Measurements from ENCODE around the gene ZFR2. TPM values are rescaled to one million over a fixed set of nuclear protein-coding genes. Genes with fewer than 3 reads are reported as not detected.
"Not testable (repeated sequence)": the region's sequence is repeated elsewhere in the genome, so short reads cannot be mapped to it uniquely, and the experiment has no call there.

ZFR2 gene
- total RNA-seq, result 0.17 TPM in 1 of 2 replicates, not detected in the other

GRCh38 chr19:3868770-3869456 lies at the start of gene ZFR2:
Gene ZFR2, minus strand, starts transcription at chr19:3869038. Its CDS starts 21 bp downstream, at chr19:3869017.
- no peak for DNase-seq

GRCh38 chr19:3916033-3916432 lies 47.2 kb upstream of the ZFR2 start:
- no peak for DNase-seq

GRCh38 chr19:3914199-3914598 lies 45.4 kb upstream of the ZFR2 start:
- DNase-seq, result no peak

GRCh38 chr19:3910105-3910504 lies 41.3 kb upstream of the ZFR2 start:
- DNase-seq, result no peak

DNA sequence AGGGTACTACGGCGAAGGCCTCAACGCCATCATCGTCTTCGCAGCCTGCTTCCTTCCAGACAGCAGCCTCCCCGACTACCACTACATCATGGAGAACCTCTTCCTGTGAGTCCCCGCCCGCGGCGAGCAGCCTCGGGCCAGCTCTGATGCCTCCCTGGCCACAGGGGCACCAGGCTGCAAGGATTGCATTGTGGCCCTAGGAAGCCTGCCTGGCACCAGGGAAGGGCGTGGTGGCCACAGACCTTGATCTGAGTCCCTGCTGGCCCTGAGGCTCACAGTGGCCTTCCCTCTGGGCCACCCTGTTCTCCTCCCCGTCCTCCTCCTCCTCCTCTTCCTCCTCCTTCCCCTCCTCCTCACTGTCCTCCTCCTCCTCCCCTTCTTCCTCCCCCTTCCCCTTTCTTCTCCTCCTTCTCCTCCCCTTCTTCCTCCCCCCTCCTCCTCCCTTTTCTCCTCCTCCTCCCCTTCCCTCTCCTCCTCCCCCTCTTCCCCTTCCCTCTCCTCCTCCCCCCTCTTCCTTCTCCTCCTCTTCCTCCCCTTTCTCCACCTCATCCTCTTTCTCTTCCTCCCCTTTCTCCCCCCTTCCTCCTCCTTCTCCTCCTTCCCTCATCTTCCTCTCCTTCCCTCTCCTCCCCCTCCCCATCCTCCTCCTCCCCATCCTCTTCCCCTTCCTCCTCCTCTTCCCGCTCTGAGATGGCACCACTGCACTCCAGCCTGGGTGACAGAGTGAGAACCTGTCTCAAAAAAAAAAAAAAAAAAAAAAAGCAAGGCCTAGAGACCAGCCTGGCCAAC lies 39.6 kb upstream of the ZFR2 start:
- no peak for DNase-seq

- DNase-seq, result no peak
Measured at GRCh38 chr19:3907626-3908265, 38.9 kb upstream of the ZFR2 start.

GRCh38 chr19:3904233-3904632 lies 35.4 kb upstream of the ZFR2 start:
- DNase-seq, result no peak

DNA sequence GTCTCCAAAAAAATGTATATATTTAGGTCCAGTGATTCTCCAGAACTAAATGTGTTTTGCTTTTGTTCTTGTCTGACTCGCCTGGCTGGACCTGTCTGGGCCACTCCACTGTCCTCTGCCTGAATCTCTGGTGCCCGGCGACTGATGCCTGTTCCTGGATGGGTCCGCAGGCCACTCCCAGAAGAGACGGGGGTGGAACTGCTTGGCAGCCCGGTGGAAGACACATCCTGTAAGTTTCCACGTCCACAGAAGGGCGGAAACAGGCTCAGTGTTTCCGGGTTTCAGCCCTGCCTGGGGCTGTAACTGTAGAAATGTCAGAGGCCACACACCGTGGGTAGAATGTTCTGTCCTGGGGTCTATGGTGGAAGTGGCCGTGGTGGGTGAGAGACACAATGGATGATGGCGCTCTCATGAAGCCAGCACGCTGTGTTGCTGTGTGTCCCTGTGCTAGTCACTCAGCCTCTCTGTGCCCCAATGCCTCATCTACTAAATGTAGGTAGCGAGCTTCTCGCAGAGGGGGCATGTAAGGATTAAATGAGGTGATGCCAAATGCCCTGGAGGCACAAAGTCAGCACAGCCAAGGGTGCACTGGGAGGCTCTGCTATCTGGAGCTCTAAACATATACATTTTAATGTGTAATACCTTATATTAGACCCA lies 33.6 kb upstream of the ZFR2 start:
- no peak for DNase-seq

GRCh38 chr19:3899531-3900294 lies 30.9 kb upstream of the ZFR2 start:
- DNase-seq, result no peak

DNA sequence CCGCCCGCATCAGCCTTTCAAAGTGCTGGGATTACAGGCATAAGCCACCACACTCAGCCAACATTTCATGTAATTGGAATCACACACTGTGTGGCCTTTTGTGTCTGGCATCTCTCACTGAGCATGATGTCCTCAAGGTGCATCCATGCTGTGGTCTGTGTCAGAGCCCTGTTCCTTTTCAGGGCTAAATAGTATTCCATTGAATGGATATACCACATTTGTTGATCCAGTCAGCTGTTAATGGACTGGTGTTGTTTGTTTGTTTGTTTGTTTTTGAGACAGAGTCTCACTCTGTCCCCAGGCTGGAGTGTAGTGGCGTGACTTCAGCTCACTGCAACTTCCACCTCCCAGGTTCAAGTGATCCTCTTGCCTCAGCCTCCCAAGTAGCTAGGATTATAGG lies 29.6 kb upstream of the ZFR2 start:
- no peak for DNase-seq

DNA sequence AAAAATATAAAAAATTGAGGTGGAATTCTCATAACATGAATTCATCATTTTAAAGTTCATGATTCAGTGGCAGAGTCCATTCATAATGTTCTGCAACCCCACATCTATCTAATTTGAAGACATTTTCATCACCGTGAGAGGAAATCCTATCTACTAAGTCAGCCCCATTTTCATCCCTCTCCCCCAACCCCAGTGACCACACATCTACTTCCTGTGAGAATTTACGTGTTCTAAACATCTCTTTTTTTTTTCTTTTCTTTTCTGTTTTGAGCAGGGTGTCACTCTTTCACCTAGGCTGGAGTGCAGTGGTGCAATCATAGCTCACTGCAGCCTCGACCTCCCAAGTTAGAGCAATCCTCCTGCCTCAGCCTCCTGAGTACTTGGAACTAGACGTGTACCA lies 29.1 kb upstream of the ZFR2 start:
- DNase-seq, result no peak

DNA sequence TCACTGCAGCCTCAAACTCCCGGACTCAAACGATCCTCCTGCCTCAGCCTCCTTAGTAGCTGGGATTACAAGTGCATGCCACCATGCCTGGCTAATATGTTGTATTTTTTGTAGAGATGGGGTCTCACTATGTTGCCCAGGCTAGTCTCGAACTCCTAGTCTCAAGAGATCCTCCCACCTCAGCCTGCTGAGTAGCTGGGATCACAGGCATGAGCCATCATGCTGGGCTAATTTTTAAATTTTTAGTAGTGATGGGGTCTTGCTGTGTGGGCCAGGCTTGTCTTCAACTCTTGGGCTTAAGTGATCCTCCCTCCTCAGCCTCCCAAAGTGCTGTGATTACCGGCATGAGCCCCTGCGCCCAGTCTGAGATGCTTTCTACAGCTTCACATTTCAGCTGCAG lies 26.9 kb upstream of the ZFR2 start:
- DNase-seq, result no peak

GRCh38 chr19:3894959-3895358 lies 26.1 kb upstream of the ZFR2 start:
- not testable (repeated sequence) for DNase-seq

- no peak for DNase-seq
Measured at GRCh38 chr19:3893509-3894179, 24.8 kb upstream of the ZFR2 start.

GRCh38 chr19:3890591-3890990 lies 21.8 kb upstream of the ZFR2 start:
- no peak for DNase-seq

DNA sequence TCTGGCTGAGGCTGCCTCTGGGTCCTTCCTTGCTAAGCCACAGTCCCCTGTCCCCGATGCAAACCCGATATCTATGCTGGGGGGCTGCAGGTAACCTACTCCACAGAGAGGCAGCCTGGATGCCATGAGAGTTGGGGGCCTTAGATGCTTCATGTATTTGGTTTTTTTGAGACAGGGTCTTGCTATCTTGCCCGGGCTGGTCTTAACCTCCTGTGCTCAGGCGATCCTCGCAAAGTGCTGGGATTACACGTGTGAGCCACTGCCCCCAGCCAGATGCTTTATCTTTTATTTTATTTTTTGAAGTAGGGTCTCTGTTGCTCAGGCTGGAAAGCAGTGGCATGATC lies 13.2 kb upstream of the ZFR2 start:
- no peak for DNase-seq

DNA sequence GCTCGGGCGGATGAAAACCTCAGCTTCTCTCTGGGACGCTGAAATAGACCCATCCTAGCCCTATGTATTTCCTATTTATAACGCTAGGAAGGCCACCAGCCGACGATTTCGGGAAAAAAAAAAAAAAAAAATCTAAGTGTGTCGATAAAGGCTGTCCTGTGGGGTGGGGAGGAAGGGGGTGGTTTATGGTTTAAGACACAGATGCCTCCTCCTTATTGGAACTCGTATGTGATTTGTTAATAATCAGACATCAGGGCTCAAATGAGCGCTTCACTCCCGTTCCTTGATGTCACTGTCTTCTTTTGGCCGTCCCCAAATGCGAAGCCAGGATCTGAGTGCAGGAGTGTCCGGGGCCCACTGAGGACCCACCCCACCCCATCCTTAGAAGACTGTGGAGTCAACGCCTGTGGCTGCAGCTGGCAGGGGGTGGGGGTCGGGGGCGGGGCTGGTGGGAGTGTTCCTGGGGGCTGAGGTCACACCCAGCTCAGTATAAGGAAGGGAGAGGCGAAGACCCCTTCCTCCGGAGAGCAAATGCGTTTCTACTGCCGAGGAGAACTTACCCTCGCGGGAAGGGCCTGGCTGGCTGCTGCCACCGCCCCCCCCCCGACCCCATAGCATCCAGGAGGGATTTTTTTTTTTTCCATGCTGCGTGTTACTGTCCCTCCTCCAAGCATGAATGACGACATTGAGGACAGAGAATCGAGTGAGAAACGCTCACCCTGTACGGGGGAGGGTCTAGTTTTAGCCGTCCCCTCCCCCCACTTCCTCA lies 12.6 kb upstream of the ZFR2 start:
- DNase-seq, result no peak

DNA sequence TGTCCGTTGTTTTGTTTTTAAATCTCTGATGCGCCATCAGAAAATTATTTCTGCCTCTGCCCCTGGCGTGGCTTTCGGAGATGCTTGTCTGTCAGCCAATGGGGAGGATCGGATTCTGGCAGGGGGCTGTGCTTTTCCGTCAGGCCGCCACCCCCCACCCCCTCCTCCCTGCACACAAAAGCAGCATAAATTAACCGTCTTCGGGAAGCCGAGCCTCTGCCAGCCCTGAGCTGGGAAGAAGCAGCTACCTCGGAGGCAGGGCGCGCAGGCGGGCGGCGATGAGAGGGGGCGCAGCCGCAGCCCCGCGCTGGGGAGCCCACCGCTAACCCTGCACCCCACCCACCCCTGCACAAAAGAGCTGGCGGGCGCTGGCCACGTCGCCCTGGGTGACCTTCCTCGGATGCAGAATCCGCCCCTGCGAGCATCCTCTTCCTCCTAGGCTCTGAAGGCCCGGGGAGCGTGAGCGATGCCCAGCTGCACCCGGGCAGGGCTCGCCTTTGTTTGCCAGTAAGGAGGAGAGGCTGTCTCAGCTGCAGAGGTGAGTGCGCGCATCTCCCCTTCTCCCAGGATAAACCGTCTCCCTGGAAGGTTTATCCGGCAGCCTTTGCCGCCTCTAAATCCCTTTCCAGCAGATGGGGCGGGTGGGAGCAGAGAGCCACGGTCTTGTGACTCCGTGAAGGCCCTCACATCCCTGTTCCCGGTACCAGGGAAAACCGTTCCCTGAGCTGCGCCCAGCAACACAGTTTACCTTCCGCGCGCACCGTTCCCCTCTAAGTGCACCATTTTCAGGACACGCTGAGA lies 11.8 kb upstream of the ZFR2 start, which contains the start of gene ATCAY:
TSS of gene ATCAY (plus strand) at position 215 of the 801 bp plus-strand sequence. CDS start 5,083 bp downstream, outside the sequence.
- no peak for DNase-seq

- DNase-seq, result no peak
Measured at GRCh38 chr19:3879656-3880055, 10.8 kb upstream of the ZFR2 start.

GRCh38 chr19:3874695-3875094 lies 5.9 kb upstream of the ZFR2 start:
- not testable (repeated sequence) for DNase-seq
